ENCODE data around the gene PLA2G6.
A peak's percentile ranks its signal among the peaks of the same experiment; 100 is the strongest.
"Not testable (repeated sequence)": the region's sequence is repeated elsewhere in the genome, so short reads cannot be mapped to it uniquely, and the experiment has no call there.

Gene PLA2G6

GRCh38 chr22:38153821-38154562 is 27.6 kb downstream of the PLA2G6 start:
- ATAC-seq (ENCODE audit: low read depth) = no peak; the same call in 2 of the 3 replicates
- Histone ChIP-seq H3K27me3 (ENCODE audit: insufficient read depth, poor library complexity, severe bottlenecking) (no peaks in the 10 kb centered on the region), H3K36me3 (ENCODE audit: low read depth) (0 out of 2 replicates have a peak, but pooled peaks cover 2% of the 10 kb centered on the region)

GRCh38 chr22:38151126-38151500 is 30.5 kb downstream of the PLA2G6 start:
- no peaks in the 10 kb centered on the region for H3K9me3 ChIP-seq (ENCODE audit: severe bottlenecking)
- H3K27ac ChIP-seq (ENCODE audit: poor library complexity, severe bottlenecking) = no peak overlapping the region
- 0 out of 2 replicates have a peak, but pooled peaks cover 3% of the 10 kb centered on the region for H3K36me3 ChIP-seq (ENCODE audit: low read depth)
- TF ChIP-seq CTCF (IDR thresholded peaks at IDR 0.05; ENCODE audit: poor library complexity, severe bottlenecking) = no peak
- H3K4me3 ChIP-seq (ENCODE audit: severe bottlenecking) = no peak overlapping the region
- DNase-seq (ENCODE audit: low spot score) = no peak
- no peak for ATAC-seq (ENCODE audit: low read depth)
- no peaks in the 10 kb centered on the region for H3K27me3 ChIP-seq (ENCODE audit: insufficient read depth, poor library complexity, severe bottlenecking)
- H3K4me1 ChIP-seq (ENCODE audit: insufficient read depth, poor library complexity, severe bottlenecking) = peaks cover 13% of the 10 kb centered on the region

More at GRCh38 chr22:38153821-38154562, 27.6 kb downstream of the PLA2G6 start:
- Histone ChIP-seq H3K27ac (ENCODE audit: poor library complexity, severe bottlenecking) (no peak overlapping the region), H3K4me3 (ENCODE audit: severe bottlenecking) (no peak overlapping the region), H3K9me3 (ENCODE audit: severe bottlenecking) (no peaks in the 10 kb centered on the region), H3K4me1 (ENCODE audit: insufficient read depth, poor library complexity, severe bottlenecking) (no peaks in the 10 kb centered on the region)
- no peak for DNase-seq (ENCODE audit: low spot score)
- peak; percentile 42 for TF ChIP-seq CTCF (IDR thresholded peaks at IDR 0.05; ENCODE audit: poor library complexity, severe bottlenecking)

GRCh38 chr22:38148245-38148644 is 33.4 kb downstream of the PLA2G6 start:
- Histone ChIP-seq H3K36me3 (ENCODE audit: low read depth) (0 out of 2 replicates have a peak, but pooled peaks cover 3% of the 10 kb centered on the region), H3K9me3 (ENCODE audit: severe bottlenecking) (no peaks in the 10 kb centered on the region), H3K4me3 (ENCODE audit: severe bottlenecking) (no peak overlapping the region), H3K27me3 (ENCODE audit: insufficient read depth, poor library complexity, severe bottlenecking) (no peaks in the 10 kb centered on the region), H3K4me1 (ENCODE audit: insufficient read depth, poor library complexity, severe bottlenecking) (peaks cover 31% of the 10 kb centered on the region), H3K27ac (ENCODE audit: poor library complexity, severe bottlenecking) (peak overlapping the region; percentile 75)
- no peak for TF ChIP-seq CTCF (IDR thresholded peaks at IDR 0.05; ENCODE audit: poor library complexity, severe bottlenecking)
- peak; percentile 64; the same call in 2 of the 3 replicates for ATAC-seq (ENCODE audit: low read depth)
- DNase-seq (ENCODE audit: low spot score) = no peak

GRCh38 chr22:38146166-38146565 is 35.5 kb downstream of the PLA2G6 start:
- Histone ChIP-seq H3K4me1 (ENCODE audit: insufficient read depth, poor library complexity, severe bottlenecking) (peaks cover 33% of the 10 kb centered on the region), H3K27ac (ENCODE audit: poor library complexity, severe bottlenecking) (peak overlapping the region; percentile 75)
- H3K36me3 ChIP-seq (ENCODE audit: low read depth) = not testable (repeated sequence)

GRCh38 chr22:38144025-38144405 is 37.6 kb downstream of the PLA2G6 start:
- Histone ChIP-seq H3K9me3 (ENCODE audit: severe bottlenecking) (no peaks in the 10 kb centered on the region), H3K27ac (ENCODE audit: poor library complexity, severe bottlenecking) (peak overlapping the region; percentile 11), H3K4me1 (ENCODE audit: insufficient read depth, poor library complexity, severe bottlenecking) (peaks cover 33% of the 10 kb centered on the region), H3K27me3 (ENCODE audit: insufficient read depth, poor library complexity, severe bottlenecking) (no peaks in the 10 kb centered on the region), H3K36me3 (ENCODE audit: low read depth) (0 out of 2 replicates have a peak, but pooled peaks cover under 1% of the 10 kb centered on the region), H3K4me3 (ENCODE audit: severe bottlenecking) (no peak overlapping the region)
- DNase-seq (ENCODE audit: low spot score) (no peak), ATAC-seq (ENCODE audit: low read depth) (no peak)
- no peak for TF ChIP-seq CTCF (IDR thresholded peaks at IDR 0.05; ENCODE audit: poor library complexity, severe bottlenecking)

More at GRCh38 chr22:38146166-38146565, 35.5 kb downstream of the PLA2G6 start:
- H3K9me3 ChIP-seq (ENCODE audit: severe bottlenecking); ATAC-seq (ENCODE audit: low read depth); H3K4me3 ChIP-seq (ENCODE audit: severe bottlenecking); H3K27me3 ChIP-seq (ENCODE audit: insufficient read depth, poor library complexity, severe bottlenecking); DNase-seq (ENCODE audit: low spot score): not testable (repeated sequence)
